RWPE2 (cell line): ENCODE data around the gene GOLGB1.

Experiments used
- ATAC-seq: fragments of 200-7000 bp; cut with Tn5 transposase; 3 replicates; pipeline ENCODE4 v1.9.1; 2021; ENCODE audit warnings: low read depth
- DNase-seq: peaks from one replicate; pipeline ENCODE4 v3.0.0-alpha.2; 2020; ENCODE audit warnings: low spot score
- H3K27ac ChIP-seq: fragments of 450-650 bp; 2 replicates; pipeline ENCODE4 v1.5.1; 2017; ENCODE audit warnings: mild to moderate bottlenecking; ENCODE audit not compliant: poor library complexity, severe bottlenecking
- H3K27me3 ChIP-seq: fragments of 250-450 bp; sonication (Bioruptor Pico); 2 replicates; pipeline ENCODE4 v1.5.1; 2021; ENCODE audit warnings: mild to moderate bottlenecking, moderate library complexity; ENCODE audit not compliant: insufficient read depth, poor library complexity, severe bottlenecking
- H3K36me3 ChIP-seq: fragments of 250-450 bp; sonication (Bioruptor Pico); 2 replicates; pipeline ENCODE4 v1.5.1; 2020; ENCODE audit warnings: low read depth, mild to moderate bottlenecking, moderate library complexity
- H3K4me1 ChIP-seq: fragments of 250-450 bp; sonication (Bioruptor Pico); 2 replicates; pipeline ENCODE4 v1.5.1; 2021; ENCODE audit warnings: mild to moderate bottlenecking, moderate library complexity; ENCODE audit not compliant: insufficient read depth, poor library complexity, severe bottlenecking
- H3K4me3 ChIP-seq: fragments of 250-450 bp; sonication (Bioruptor Pico); 2 replicates; pipeline ENCODE4 v1.5.1; 2021; ENCODE audit warnings: mild to moderate bottlenecking, moderate library complexity; ENCODE audit not compliant: severe bottlenecking
- H3K9me3 ChIP-seq: fragments of 250-450 bp; sonication (Bioruptor Pico); 2 replicates; pipeline ENCODE4 v1.5.1; 2021; ENCODE audit warnings: mild to moderate bottlenecking, moderate library complexity; ENCODE audit not compliant: severe bottlenecking
- TF ChIP-seq, protein P1 (sequence below): fragments of 450-650 bp; IDR thresholded peaks from one replicate; pipeline ENCODE4 v1.5.1; 2017; ENCODE audit warnings: mild to moderate bottlenecking, moderate library complexity; ENCODE audit not compliant: poor library complexity, severe bottlenecking

The GOLGB1 gene, protein sequence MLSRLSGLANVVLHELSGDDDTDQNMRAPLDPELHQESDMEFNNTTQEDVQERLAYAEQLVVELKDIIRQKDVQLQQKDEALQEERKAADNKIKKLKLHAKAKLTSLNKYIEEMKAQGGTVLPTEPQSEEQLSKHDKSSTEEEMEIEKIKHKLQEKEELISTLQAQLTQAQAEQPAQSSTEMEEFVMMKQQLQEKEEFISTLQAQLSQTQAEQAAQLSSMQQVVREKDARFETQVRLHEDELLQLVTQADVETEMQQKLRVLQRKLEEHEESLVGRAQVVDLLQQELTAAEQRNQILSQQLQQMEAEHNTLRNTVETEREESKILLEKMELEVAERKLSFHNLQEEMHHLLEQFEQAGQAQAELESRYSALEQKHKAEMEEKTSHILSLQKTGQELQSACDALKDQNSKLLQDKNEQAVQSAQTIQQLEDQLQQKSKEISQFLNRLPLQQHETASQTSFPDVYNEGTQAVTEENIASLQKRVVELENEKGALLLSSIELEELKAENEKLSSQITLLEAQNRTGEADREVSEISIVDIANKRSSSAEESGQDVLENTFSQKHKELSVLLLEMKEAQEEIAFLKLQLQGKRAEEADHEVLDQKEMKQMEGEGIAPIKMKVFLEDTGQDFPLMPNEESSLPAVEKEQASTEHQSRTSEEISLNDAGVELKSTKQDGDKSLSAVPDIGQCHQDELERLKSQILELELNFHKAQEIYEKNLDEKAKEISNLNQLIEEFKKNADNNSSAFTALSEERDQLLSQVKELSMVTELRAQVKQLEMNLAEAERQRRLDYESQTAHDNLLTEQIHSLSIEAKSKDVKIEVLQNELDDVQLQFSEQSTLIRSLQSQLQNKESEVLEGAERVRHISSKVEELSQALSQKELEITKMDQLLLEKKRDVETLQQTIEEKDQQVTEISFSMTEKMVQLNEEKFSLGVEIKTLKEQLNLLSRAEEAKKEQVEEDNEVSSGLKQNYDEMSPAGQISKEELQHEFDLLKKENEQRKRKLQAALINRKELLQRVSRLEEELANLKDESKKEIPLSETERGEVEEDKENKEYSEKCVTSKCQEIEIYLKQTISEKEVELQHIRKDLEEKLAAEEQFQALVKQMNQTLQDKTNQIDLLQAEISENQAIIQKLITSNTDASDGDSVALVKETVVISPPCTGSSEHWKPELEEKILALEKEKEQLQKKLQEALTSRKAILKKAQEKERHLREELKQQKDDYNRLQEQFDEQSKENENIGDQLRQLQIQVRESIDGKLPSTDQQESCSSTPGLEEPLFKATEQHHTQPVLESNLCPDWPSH (N-terminal part only)

DNA sequence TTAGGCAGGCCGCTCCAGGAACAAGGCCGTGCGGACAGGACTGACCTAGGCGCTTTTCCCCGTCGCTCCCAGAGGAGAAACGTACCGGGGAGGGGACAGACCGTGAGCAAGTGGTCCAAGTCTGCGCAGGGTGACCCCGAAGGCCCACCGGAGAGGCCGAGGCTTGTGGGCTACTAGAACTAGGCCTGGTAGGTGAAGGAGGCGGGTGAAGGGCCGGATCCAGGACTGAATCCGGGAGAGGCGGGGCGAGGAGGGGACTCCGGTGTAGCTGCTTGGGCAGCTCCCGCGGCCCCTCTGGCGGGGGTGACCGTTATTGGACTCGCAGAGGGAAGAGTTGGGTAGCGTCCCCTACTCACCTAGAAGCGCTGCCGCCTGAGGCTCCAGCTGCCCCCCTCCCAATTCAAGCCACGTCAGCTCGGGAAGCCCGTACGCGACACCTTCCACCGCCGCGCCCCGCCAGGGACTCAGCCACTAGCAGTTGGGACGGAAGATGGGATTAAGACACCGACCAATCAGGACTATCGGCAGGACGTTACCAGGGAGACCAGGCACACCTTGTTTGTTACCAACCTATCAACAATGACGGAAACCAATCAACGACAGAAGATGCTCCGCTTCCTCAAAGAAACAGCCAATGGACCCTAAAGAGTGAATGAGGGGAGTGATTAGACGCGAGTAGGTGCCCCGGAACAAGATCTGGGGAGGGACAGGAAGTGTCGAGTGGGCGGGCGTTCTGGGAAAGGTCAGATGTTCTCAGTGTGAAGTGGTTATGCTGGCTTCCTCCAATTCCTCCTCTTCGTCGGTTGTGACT is at the start of gene GOLGB1:
Gene GOLGB1 (minus strand): TSS at position 466 of the 811 bp plus-strand sequence. CDS start 18,770 bp downstream, outside the sequence.
- peak; percentile 95 for ATAC-seq
- H3K4me1 ChIP-seq, result peaks cover 13% of the 10 kb centered on the region
- no peaks in the 10 kb centered on the region for H3K9me3 ChIP-seq
- TF ChIP-seq, protein P1, sequence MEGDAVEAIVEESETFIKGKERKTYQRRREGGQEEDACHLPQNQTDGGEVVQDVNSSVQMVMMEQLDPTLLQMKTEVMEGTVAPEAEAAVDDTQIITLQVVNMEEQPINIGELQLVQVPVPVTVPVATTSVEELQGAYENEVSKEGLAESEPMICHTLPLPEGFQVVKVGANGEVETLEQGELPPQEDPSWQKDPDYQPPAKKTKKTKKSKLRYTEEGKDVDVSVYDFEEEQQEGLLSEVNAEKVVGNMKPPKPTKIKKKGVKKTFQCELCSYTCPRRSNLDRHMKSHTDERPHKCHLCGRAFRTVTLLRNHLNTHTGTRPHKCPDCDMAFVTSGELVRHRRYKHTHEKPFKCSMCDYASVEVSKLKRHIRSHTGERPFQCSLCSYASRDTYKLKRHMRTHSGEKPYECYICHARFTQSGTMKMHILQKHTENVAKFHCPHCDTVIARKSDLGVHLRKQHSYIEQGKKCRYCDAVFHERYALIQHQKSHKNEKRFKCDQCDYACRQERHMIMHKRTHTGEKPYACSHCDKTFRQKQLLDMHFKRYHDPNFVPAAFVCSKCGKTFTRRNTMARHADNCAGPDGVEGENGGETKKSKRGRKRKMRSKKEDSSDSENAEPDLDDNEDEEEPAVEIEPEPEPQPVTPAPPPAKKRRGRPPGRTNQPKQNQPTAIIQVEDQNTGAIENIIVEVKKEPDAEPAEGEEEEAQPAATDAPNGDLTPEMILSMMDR, result no peak
- peak within 1 kb of the TSS; percentile 49 for H3K27ac ChIP-seq
- H3K27me3 ChIP-seq, result no peaks in the 10 kb centered on the region
- peak; percentile 97 for DNase-seq
- peaks cover 15% of the 10 kb centered on the region for H3K36me3 ChIP-seq
- H3K4me3 ChIP-seq, result peak within 1 kb of the TSS; percentile 94

DNA sequence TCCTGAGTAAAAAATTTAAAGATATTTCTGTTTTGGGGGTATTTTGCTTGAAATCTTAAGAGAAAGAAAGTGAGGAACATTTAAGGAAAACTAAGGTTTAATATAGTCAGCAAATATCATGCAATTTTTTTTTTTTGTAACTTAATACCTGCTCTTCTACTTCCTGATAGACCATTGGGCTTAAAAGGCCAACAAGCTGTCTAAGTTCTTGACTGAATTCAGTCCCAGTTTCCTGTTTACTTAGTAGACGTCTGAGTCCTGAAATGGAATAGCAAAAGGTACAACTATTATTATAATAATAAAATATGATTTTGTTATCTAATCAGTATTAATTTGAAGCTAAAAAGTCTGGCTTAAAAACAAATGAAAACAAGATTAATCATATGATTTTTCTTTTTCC is 47.4 kb upstream of the GOLGB1 start:
- H3K9me3 ChIP-seq, result no peaks in the 10 kb centered on the region
- no peak overlapping the region for H3K27ac ChIP-seq
- H3K4me1 ChIP-seq, result no peaks in the 10 kb centered on the region
- no peak overlapping the region for H3K4me3 ChIP-seq
- ATAC-seq, result no peak
- peaks cover 57% of the 10 kb centered on the region for H3K36me3 ChIP-seq
- DNase-seq, result no peak
- no peaks in the 10 kb centered on the region for H3K27me3 ChIP-seq
- TF ChIP-seq, protein P1, result no peak

DNA sequence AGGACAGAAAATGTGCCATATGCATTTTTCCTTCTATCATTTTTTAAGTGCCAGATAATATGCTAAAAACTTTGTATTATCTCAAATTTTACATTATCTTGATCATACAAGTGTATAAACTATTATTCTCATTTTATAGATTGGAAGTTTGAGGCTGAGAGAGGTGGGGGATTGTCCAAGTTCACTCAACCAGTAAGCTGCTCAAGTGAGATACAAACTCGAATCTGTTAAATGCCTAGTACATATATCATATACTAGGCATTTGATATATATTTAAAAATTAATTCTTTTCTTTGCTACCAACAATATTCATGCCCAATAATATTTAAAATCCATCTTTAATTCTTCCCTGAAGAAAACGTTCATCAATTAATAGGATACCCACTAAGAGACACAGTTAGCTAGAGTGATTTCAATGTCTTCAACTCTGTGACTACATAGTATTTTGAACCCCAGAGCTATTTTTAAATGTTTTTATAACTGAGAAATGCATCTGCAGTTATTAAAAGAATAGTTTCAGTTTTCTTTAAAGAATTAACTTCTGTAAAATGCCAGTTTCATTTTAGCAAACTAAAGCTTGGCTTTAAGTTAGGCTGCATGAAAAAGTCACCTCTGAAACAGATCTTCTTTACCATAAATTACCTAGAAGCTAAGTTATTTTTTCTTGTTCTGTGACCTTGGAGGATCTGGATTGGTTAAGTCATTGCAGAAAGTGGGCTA is 44.9 kb upstream of the GOLGB1 start:
- ATAC-seq (no peak), DNase-seq (no peak)
- no peaks in the 10 kb centered on the region for H3K27me3 ChIP-seq
- peaks cover 70% of the 10 kb centered on the region for H3K36me3 ChIP-seq
- TF ChIP-seq, protein P1, result no peak
- no peak overlapping the region for H3K4me3 ChIP-seq
- H3K9me3 ChIP-seq, result no peaks in the 10 kb centered on the region
- H3K27ac ChIP-seq, result no peak overlapping the region
- H3K4me1 ChIP-seq, result no peaks in the 10 kb centered on the region

DNA sequence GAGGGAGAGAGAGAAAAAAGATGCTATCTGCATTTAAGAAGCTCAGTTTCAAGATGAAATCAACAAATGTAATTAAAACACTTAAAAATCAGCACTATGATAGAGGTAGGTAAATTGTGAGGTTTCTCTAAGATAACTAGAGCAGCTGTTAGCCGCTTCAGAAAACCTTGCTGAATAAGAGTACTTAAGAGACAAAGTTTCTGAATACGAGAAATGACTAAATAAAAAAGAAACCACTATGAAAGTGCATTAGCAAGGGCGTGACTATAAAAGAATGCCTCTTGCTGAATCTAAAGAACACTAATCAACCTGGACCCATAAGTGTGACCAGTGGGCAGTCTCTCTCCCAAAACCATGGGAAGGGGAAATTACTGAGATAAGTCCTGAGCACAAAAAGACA is 43.5 kb upstream of the GOLGB1 start:
- TF ChIP-seq, protein P1, result no peak
- H3K9me3 ChIP-seq, result no peaks in the 10 kb centered on the region
- H3K27me3 ChIP-seq, result no peaks in the 10 kb centered on the region
- no peaks in the 10 kb centered on the region for H3K4me1 ChIP-seq
- no peak for DNase-seq
- peaks cover 80% of the 10 kb centered on the region for H3K36me3 ChIP-seq
- no peak overlapping the region for H3K4me3 ChIP-seq
- no peak overlapping the region for H3K27ac ChIP-seq
- no peak for ATAC-seq
